SK-N-SH treated with all-trans-retinoic acid at 6 μM for 48 hours (cell line): Measurements from ENCODE around the gene AHCYL1.

ENCODE experiments used
- ATAC-seq: fragments of 200-7000 bp; cut with Tn5 transposase; 3 replicates; pipeline ENCODE4 v1.9.1; 2020; ENCODE audit warnings: mild to moderate bottlenecking, moderate library complexity
- ARNTL ChIP-seq: fragments of 450-650 bp; formaldehyde crosslinking; IDR thresholded peaks from 2 replicates; pipeline ENCODE4 v1.5.0; 2020; ENCODE audit warnings: low read depth, mild to moderate bottlenecking, moderate library complexity, borderline replicate concordance
- BACH2 ChIP-seq: fragments of 250-450 bp; sonication (Bioruptor Pico); IDR thresholded peaks from 2 replicates; pipeline ENCODE4 v1.9.0; 2021; ENCODE audit warnings: mild to moderate bottlenecking, borderline replicate concordance
- CREB5 ChIP-seq: fragments of 250-450 bp; sonication (Bioruptor Pico); IDR thresholded peaks from 2 replicates; pipeline ENCODE4 v1.5.1; 2020; ENCODE audit warnings: low read depth, mild to moderate bottlenecking, moderate library complexity
- CSDC2 ChIP-seq: fragments of 250-450 bp; sonication (Bioruptor Pico); IDR thresholded peaks from 2 replicates; pipeline ENCODE4 v1.5.0; 2020; ENCODE audit warnings: mild to moderate bottlenecking, moderate library complexity
- CSRNP3 ChIP-seq: fragments of 250-450 bp; sonication (Bioruptor Pico); IDR thresholded peaks from 2 replicates; pipeline ENCODE4 v1.5.1; 2021; ENCODE audit warnings: mild to moderate bottlenecking, moderate library complexity
- GLIS3 ChIP-seq: fragments of 250-450 bp; sonication (Bioruptor Pico); IDR thresholded peaks from 2 replicates; pipeline ENCODE4 v1.5.0; 2020; ENCODE audit warnings: mild to moderate bottlenecking, moderate library complexity
- ISL1 ChIP-seq: fragments of 250-450 bp; sonication (Bioruptor Pico); IDR thresholded peaks from 2 replicates; pipeline ENCODE4 v2.1.2; 2022; ENCODE audit warnings: mild to moderate bottlenecking, moderate library complexity
- OSR1 ChIP-seq: fragments of 250-450 bp; sonication (Bioruptor Pico); IDR thresholded peaks from 2 replicates; pipeline ENCODE4 v1.8.0; 2022; ENCODE audit warnings: moderate library complexity, mild to moderate bottlenecking, inconsistent platforms
- PATZ1 ChIP-seq: fragments of 250-450 bp; sonication (Bioruptor Pico); IDR thresholded peaks from 2 replicates; pipeline ENCODE4 v1.8.0; 2020; ENCODE audit warnings: mild to moderate bottlenecking, moderate library complexity, borderline replicate concordance
- POU6F1 ChIP-seq: fragments of 250-450 bp; sonication (Bioruptor Pico); IDR thresholded peaks from 2 replicates; pipeline ENCODE4 v1.8.0; 2021; ENCODE audit warnings: low read depth, mild to moderate bottlenecking, moderate library complexity, borderline replicate concordance
- PPARA ChIP-seq: fragments of 250-450 bp; sonication (Bioruptor Pico); IDR thresholded peaks from 2 replicates; pipeline ENCODE4 v1.5.0; 2020; ENCODE audit warnings: mild to moderate bottlenecking, borderline replicate concordance
- RARB ChIP-seq: fragments of 250-450 bp; sonication (Bioruptor Pico); IDR thresholded peaks from 2 replicates; pipeline ENCODE4 v1.8.0; 2021; ENCODE audit warnings: mild to moderate bottlenecking, moderate library complexity
- SNAI2 ChIP-seq: fragments of 250-450 bp; sonication (Bioruptor Pico); IDR thresholded peaks from 2 replicates; pipeline ENCODE4 v1.5.0; 2020; ENCODE audit warnings: mild to moderate bottlenecking, moderate library complexity
- TCF4 ChIP-seq: fragments of 250-450 bp; sonication (Bioruptor Pico); IDR thresholded peaks from 2 replicates; pipeline ENCODE4 v1.8.0; 2021; ENCODE audit warnings: mild to moderate bottlenecking, moderate library complexity, borderline replicate concordance
- TOX ChIP-seq: fragments of 250-450 bp; sonication (Bioruptor Pico); IDR thresholded peaks from 2 replicates; pipeline ENCODE4 v1.8.0; 2021; ENCODE audit warnings: mild to moderate bottlenecking, moderate library complexity, borderline replicate concordance
- TSHZ2 ChIP-seq: fragments of 250-450 bp; sonication (Bioruptor Pico); IDR thresholded peaks from 2 replicates; pipeline ENCODE4 v1.5.0; 2020; ENCODE audit warnings: mild to moderate bottlenecking, moderate library complexity
- ZFP3 ChIP-seq: fragments of 250-450 bp; sonication (Bioruptor Pico); IDR thresholded peaks from 2 replicates; pipeline ENCODE4 v1.5.0; 2020; ENCODE audit warnings: mild to moderate bottlenecking, moderate library complexity
- ZFP30 ChIP-seq: fragments of 450-650 bp; formaldehyde crosslinking; IDR thresholded peaks from 2 replicates; pipeline ENCODE4 v1.5.0; 2022; ENCODE audit warnings: mild to moderate bottlenecking, moderate library complexity
- ZNF565 ChIP-seq: fragments of 450-650 bp; formaldehyde crosslinking; conservative IDR thresholded peaks from 2 replicates; pipeline ENCODE4 v1.5.0; 2020; ENCODE audit warnings: low read depth, mild to moderate bottlenecking, moderate library complexity
- ZNF70 ChIP-seq: fragments of 450-650 bp; formaldehyde crosslinking; IDR thresholded peaks from 2 replicates; pipeline ENCODE4 v1.5.0; 2020; ENCODE audit warnings: mild to moderate bottlenecking, moderate library complexity
- ZNF8 ChIP-seq: fragments of 450-650 bp; formaldehyde crosslinking; IDR thresholded peaks from 2 replicates; pipeline ENCODE4 v1.5.0; 2020; ENCODE audit warnings: mild to moderate bottlenecking, moderate library complexity

Gene AHCYL1

GRCh38 chr1:110006516-110006915 lies 22.0 kb downstream of the AHCYL1 start:
- TF ChIP-seq TCF4 (CRISPR knock-in tag): no peak
- no peak for TF ChIP-seq CSRNP3
- TF ChIP-seq CREB5 (CRISPR knock-in tag): no peak
- no peak for TF ChIP-seq ZNF565 (CRISPR knock-in tag)
- ATAC-seq: no peak

- ATAC-seq: no peak
- TF ChIP-seq ISL1 (CRISPR knock-in tag) (no peak), ZNF70 (CRISPR knock-in tag) (no peak), ZFP3 (CRISPR knock-in tag) (no peak), ARNTL (CRISPR knock-in tag) (no peak), ZFP30 (no peak), CSRNP3 (no peak), TCF4 (CRISPR knock-in tag) (no peak), SNAI2 (CRISPR knock-in tag) (no peak), TOX (CRISPR knock-in tag) (no peak), POU6F1 (CRISPR knock-in tag) (no peak), RARB (no peak), PATZ1 (CRISPR knock-in tag) (no peak), CREB5 (CRISPR knock-in tag) (no peak), ZNF8 (CRISPR knock-in tag) (no peak), GLIS3 (no peak), BACH2 (CRISPR knock-in tag) (no peak)
- TF ChIP-seq, all 23 proteins: peak for 0
These were observed 22.7 kb downstream of the AHCYL1 start for GRCh38 chr1:110007046-110007830.

GRCh38 chr1:110008971-110009565 lies 24.5 kb downstream of the AHCYL1 start:
- no peak for ATAC-seq
- TF ChIP-seq CSDC2 (CRISPR knock-in tag) (no peak), SNAI2 (CRISPR knock-in tag) (no peak), TOX (CRISPR knock-in tag) (no peak), OSR1 (CRISPR knock-in tag) (no peak), BACH2 (CRISPR knock-in tag) (no peak), ZNF8 (CRISPR knock-in tag) (no peak), PPARA (no peak), RARB (no peak), ZFP3 (CRISPR knock-in tag) (no peak), ZNF565 (CRISPR knock-in tag) (no peak), POU6F1 (CRISPR knock-in tag) (no peak), TCF4 (CRISPR knock-in tag) (no peak), TSHZ2 (CRISPR knock-in tag) (no peak), GLIS3 (no peak), ZFP30 (no peak), ARNTL (CRISPR knock-in tag) (no peak), ZNF70 (CRISPR knock-in tag) (no peak)
